GDM1 (cell line): ENCODE results near the gene CMPK1.
"Not testable (repeated sequence)": the region's sequence is repeated elsewhere in the genome, so short reads cannot be mapped to it uniquely, and the experiment has no call there.

Source experiments
- DNase-seq: peaks from one replicate; lab custom pipeline; 2025; lab: John Stamatoyannopoulos, UW

CMPK1 gene

GRCh38 chr1:47333578-47333921 lies at the start of gene CMPK1:
Gene CMPK1 (plus strand): TSS chr1:47333790. CDS start chr1:47333946, 156 bp downstream.
- DNase-seq: peak; percentile 81

GRCh38 chr1:47288116-47288515 lies 45.5 kb upstream of the CMPK1 start:
- DNase-seq: not testable (repeated sequence)

- DNase-seq: not testable (repeated sequence)
These were observed 38.7 kb upstream of the CMPK1 start for GRCh38 chr1:47294863-47295262.

GRCh38 chr1:47295579-47295978 lies 38.0 kb upstream of the CMPK1 start:
- no peak for DNase-seq

GRCh38 chr1:47298025-47298699 lies 35.4 kb upstream of the CMPK1 start:
- DNase-seq: no peak

- DNase-seq: no peak
These were observed 31.1 kb upstream of the CMPK1 start for GRCh38 chr1:47302472-47302871.

- no peak for DNase-seq
These were observed 24.2 kb upstream of the CMPK1 start for GRCh38 chr1:47309427-47309826.

- DNase-seq: peak; percentile 99
These were observed 19.5 kb upstream of the CMPK1 start, which contains the start of gene STIL for GRCh38 chr1:47313915-47314664. Gene STIL (minus strand): TSS chr1:47314147. CDS start chr1:47310319, 3,828 bp downstream.

- DNase-seq: no peak
These were observed 15.7 kb upstream of the CMPK1 start for GRCh38 chr1:47317841-47318240.

GRCh38 chr1:47319968-47320367 lies 13.6 kb upstream of the CMPK1 start:
- DNase-seq: not testable (repeated sequence)

- DNase-seq: no peak
These were observed 10.0 kb upstream of the CMPK1 start for GRCh38 chr1:47323599-47324031.

- DNase-seq: no peak
These were observed 8.9 kb upstream of the CMPK1 start for GRCh38 chr1:47324682-47325081.

GRCh38 chr1:47325528-47325927 lies 8.1 kb upstream of the CMPK1 start:
- DNase-seq: no peak

GRCh38 chr1:47326271-47326670 lies 7.3 kb upstream of the CMPK1 start:
- no peak for DNase-seq

- no peak for DNase-seq
These were observed 4.6 kb upstream of the CMPK1 start for GRCh38 chr1:47328992-47329391.

GRCh38 chr1:47330212-47330611 lies 3.4 kb upstream of the CMPK1 start:
- DNase-seq: no peak

- DNase-seq: no peak
These were observed 1.7 kb upstream of the CMPK1 start for GRCh38 chr1:47331875-47332274.

GRCh38 chr1:47332779-47333577 lies 612 bp upstream of the CMPK1 start:
- DNase-seq: peak; percentile 40

GRCh38 chr1:47333922-47334764 lies 553 bp downstream of the CMPK1 start:
- DNase-seq: peak; percentile 72

GRCh38 chr1:47334765-47335435 lies 1.3 kb downstream of the CMPK1 start:
- no peak for DNase-seq

GRCh38 chr1:47337350-47337749 lies 3.8 kb downstream of the CMPK1 start:
- DNase-seq: no peak
